Measurements from ENCODE around the gene CSRNP2.

DNA sequence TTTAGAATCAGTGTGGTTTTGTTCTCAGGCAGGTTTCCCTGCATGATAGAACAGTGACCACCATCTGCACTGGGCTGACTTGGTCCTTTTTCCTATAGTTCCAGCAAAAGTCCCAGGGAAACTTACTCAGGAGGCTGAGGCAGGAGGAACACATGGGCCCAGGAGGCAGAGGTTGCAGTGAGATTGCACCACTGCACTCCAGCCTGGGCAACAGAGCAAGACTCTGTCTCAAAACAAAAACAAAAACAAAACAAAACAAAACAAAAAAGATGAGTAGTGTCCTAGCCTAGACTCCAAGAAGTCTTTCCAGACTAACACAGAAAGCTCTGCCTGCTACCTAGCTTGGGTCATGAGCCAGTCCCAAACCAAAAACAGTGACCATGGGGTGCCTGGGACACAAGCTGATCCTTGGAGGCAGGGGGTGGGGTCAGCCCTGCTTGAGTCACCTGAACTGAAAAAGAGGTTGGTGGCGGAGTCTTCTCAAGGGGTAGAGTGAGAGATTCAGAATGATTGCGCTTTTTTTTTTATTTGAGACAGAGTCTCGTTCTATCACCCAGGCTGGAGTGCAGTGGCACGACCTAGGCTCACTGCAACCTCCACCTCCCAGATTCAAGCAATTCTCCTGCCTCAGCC, 49.8 kb downstream of the CSRNP2 start:
- TF ChIP-seq, protein P1, sequence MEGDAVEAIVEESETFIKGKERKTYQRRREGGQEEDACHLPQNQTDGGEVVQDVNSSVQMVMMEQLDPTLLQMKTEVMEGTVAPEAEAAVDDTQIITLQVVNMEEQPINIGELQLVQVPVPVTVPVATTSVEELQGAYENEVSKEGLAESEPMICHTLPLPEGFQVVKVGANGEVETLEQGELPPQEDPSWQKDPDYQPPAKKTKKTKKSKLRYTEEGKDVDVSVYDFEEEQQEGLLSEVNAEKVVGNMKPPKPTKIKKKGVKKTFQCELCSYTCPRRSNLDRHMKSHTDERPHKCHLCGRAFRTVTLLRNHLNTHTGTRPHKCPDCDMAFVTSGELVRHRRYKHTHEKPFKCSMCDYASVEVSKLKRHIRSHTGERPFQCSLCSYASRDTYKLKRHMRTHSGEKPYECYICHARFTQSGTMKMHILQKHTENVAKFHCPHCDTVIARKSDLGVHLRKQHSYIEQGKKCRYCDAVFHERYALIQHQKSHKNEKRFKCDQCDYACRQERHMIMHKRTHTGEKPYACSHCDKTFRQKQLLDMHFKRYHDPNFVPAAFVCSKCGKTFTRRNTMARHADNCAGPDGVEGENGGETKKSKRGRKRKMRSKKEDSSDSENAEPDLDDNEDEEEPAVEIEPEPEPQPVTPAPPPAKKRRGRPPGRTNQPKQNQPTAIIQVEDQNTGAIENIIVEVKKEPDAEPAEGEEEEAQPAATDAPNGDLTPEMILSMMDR (IDR thresholded peaks at IDR 0.05): no peak
- no peak for TF ChIP-seq EP300 (IDR thresholded peaks at IDR 0.05)
